SK-N-SH (cell line): ENCODE results near the gene SLC4A9.

Experiments used
- CTCF ChIP-seq: fragments of 200-600 bp; sonication (generic); IDR thresholded peaks from 2 replicates; pipeline ENCODE4 v1.6.1; 2017; ENCODE audit warnings: antibody characterized with exemption, mild to moderate bottlenecking, moderate library complexity
- ELF1 ChIP-seq: IDR thresholded peaks from 2 replicates; pipeline ENCODE4 v1.4.0; 2012
- EZH2phosphoT487 ChIP-seq: fragments of 200-600 bp; sonication (generic); IDR thresholded peaks from 2 replicates; pipeline ENCODE4 v1.6.1; 2017; ENCODE audit warnings: low read depth, mixed run types, mild to moderate bottlenecking, antibody characterized with exemption, moderate library complexity, borderline replicate concordance
- MEF2A ChIP-seq: IDR thresholded peaks from 2 replicates; pipeline ENCODE4 v1.4.0; 2012; ENCODE audit warnings: low read depth, borderline replicate concordance
- MXI1 ChIP-seq: IDR thresholded peaks from 2 replicates; pipeline ENCODE4 v1.6.1; 2012; ENCODE audit warnings: mild to moderate bottlenecking, low read depth, low read length, improper control_type of control experiment
- POLR2AphosphoS5 ChIP-seq: IDR thresholded peaks from 2 replicates; pipeline ENCODE4 v1.6.1; 2012; ENCODE audit warnings: low read depth, low read length
- RAD21 ChIP-seq: IDR thresholded peaks from 2 replicates; pipeline ENCODE4 v1.6.1; 2012; ENCODE audit warnings: mild to moderate bottlenecking, low read length
- RXRA ChIP-seq: IDR thresholded peaks from 2 replicates; pipeline ENCODE4 v1.4.0; 2012; ENCODE audit warnings: low read depth, mild to moderate bottlenecking, borderline replicate concordance
- SIN3A ChIP-seq: IDR thresholded peaks from 2 replicates; pipeline ENCODE4 v1.6.1; 2012; ENCODE audit warnings: low read depth, mild to moderate bottlenecking, low read length, moderate library complexity, borderline replicate concordance
- TEAD4 ChIP-seq: IDR thresholded peaks from 2 replicates; pipeline ENCODE4 v1.4.0; 2012; ENCODE audit warnings: mild to moderate bottlenecking, borderline replicate concordance; ENCODE audit not compliant: insufficient read depth
- USF1 ChIP-seq: IDR thresholded peaks from 2 replicates; pipeline ENCODE4 v1.4.0; 2012; ENCODE audit warnings: low read depth, borderline replicate concordance

DNA sequence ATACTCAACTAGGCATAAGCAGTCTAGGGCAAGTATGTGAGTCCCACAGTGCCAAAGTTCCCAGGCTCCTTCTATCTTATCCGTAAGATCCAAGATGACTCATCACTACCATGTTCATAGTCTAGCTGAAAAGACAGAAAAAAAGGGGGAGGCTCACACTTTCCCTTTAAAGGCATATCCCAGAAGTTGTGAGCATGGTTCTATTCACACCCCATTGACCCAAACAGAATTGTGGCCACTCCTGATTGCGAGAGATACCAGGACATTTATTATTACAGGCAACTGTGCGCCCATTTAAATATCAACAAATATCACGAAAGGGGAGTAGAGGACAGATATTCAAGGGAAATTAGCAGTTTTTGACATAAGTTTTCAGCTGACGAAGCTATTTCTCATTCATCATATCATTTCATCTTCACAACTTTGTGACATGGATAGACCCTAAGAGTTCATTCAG, 49.0 kb upstream of the SLC4A9 start:
- TF ChIP-seq CTCF (no peak), MXI1 (no peak), USF1 (no peak), POLR2AphosphoS5 (no peak), EZH2phosphoT487 (no peak), TEAD4 (no peak), RAD21 (no peak), RXRA (0 out of 2 replicates have a peak, but pooled peaks have one; percentile 24), MEF2A (no peak), SIN3A (no peak), ELF1 (no peak)
